ENCODE measurements around the gene THSD4.

Gene THSD4

GRCh38 chr15:71444032-71444810, 328.9 kb downstream of the THSD4 start:
- no peak overlapping the region for H3K4me2 ChIP-seq (ENCODE audit: low read length)
- peaks cover 40% of the 10 kb centered on the region for H3K27me3 ChIP-seq (ENCODE audit: low read depth, low read length)
- no peaks in the 10 kb centered on the region for H3K79me2 ChIP-seq (ENCODE audit: low read length)
- H4K20me1 ChIP-seq (ENCODE audit: insufficient read depth, low read length), result no peaks in the 10 kb centered on the region
- peaks cover 15% of the 10 kb centered on the region for H3K4me1 ChIP-seq (ENCODE audit: low read length)
- no peak overlapping the region for H2AFZ ChIP-seq (ENCODE audit: low read depth, low read length)
- no peaks in the 10 kb centered on the region for H3K36me3 ChIP-seq (replicated peaks; ENCODE audit: low read depth, low read length)
- H3K9ac ChIP-seq (ENCODE audit: low read length), result no peak overlapping the region
- TF ChIP-seq EZH2phosphoT487 (IDR thresholded peaks at IDR 0.05; ENCODE audit: low read depth), result no peak
- TF ChIP-seq CTCF (IDR thresholded peaks at IDR 0.05; ENCODE audit: low read depth, low read length), result no peak
- H3K27ac ChIP-seq (ENCODE audit: low read length), result no peak overlapping the region
- no peaks in the 10 kb centered on the region for H3K9me3 ChIP-seq (ENCODE audit: insufficient read depth, low read length)
- no peak overlapping the region for H3K4me3 ChIP-seq (ENCODE audit: low read length)

- H2AFZ ChIP-seq (ENCODE audit: low read depth, low read length), result no peak overlapping the region
- H3K4me3 ChIP-seq (ENCODE audit: low read length), result no peak overlapping the region
Observed at GRCh38 chr15:71444866-71445590, 329.8 kb downstream of the THSD4 start.

GRCh38 chr15:71447328-71448250, 332.3 kb downstream of the THSD4 start:
- TF ChIP-seq EZH2phosphoT487 (IDR thresholded peaks at IDR 0.05; ENCODE audit: low read depth), result no peak
- no peak for TF ChIP-seq CTCF (IDR thresholded peaks at IDR 0.05; ENCODE audit: low read depth, low read length)
- Histone ChIP-seq H2AFZ (ENCODE audit: low read depth, low read length) (no peak overlapping the region), H3K4me3 (ENCODE audit: low read length) (no peak overlapping the region), H3K36me3 (replicated peaks; ENCODE audit: low read depth, low read length) (no peaks in the 10 kb centered on the region), H3K9ac (ENCODE audit: low read length) (no peak overlapping the region), H4K20me1 (ENCODE audit: insufficient read depth, low read length) (no peaks in the 10 kb centered on the region), H3K9me3 (ENCODE audit: insufficient read depth, low read length) (no peaks in the 10 kb centered on the region), H3K27ac (ENCODE audit: low read length) (no peak overlapping the region), H3K4me2 (ENCODE audit: low read length) (no peak overlapping the region), H3K27me3 (ENCODE audit: low read depth, low read length) (peaks cover 40% of the 10 kb centered on the region), H3K79me2 (ENCODE audit: low read length) (no peaks in the 10 kb centered on the region), H3K4me1 (ENCODE audit: low read length) (peaks cover 15% of the 10 kb centered on the region)

More at GRCh38 chr15:71444866-71445590, 329.8 kb downstream of the THSD4 start:
- no peaks in the 10 kb centered on the region for H3K79me2 ChIP-seq (ENCODE audit: low read length)
- H3K27ac ChIP-seq (ENCODE audit: low read length), result no peak overlapping the region
- no peaks in the 10 kb centered on the region for H4K20me1 ChIP-seq (ENCODE audit: insufficient read depth, low read length)
- TF ChIP-seq CTCF (IDR thresholded peaks at IDR 0.05; ENCODE audit: low read depth, low read length) (no peak), EZH2phosphoT487 (IDR thresholded peaks at IDR 0.05; ENCODE audit: low read depth) (no peak)
- H3K4me1 ChIP-seq (ENCODE audit: low read length), result peaks cover 15% of the 10 kb centered on the region
- no peak overlapping the region for H3K9ac ChIP-seq (ENCODE audit: low read length)
- no peaks in the 10 kb centered on the region for H3K36me3 ChIP-seq (replicated peaks; ENCODE audit: low read depth, low read length)
- no peak overlapping the region for H3K4me2 ChIP-seq (ENCODE audit: low read length)
- H3K27me3 ChIP-seq (ENCODE audit: low read depth, low read length), result peaks cover 40% of the 10 kb centered on the region
- no peaks in the 10 kb centered on the region for H3K9me3 ChIP-seq (ENCODE audit: insufficient read depth, low read length)

Data from OCI-LY3 (cell line).